GM18870 (cell line): ENCODE results near the gene TULP4.
"Not testable (repeated sequence)": the region's sequence is repeated elsewhere in the genome, so short reads cannot be mapped to it uniquely, and the experiment has no call there.

Experiments used
- ATAC-seq: cut with Tn5 transposase; IDR thresholded peaks from one replicate; pipeline ENCODE4 v1.9.1; 2021; ENCODE audit warnings: moderate library complexity; ENCODE audit not compliant: unreplicated experiment

Gene TULP4

GRCh38 chr6:158293122-158293521 lies 19.1 kb upstream of the TULP4 start:
- ATAC-seq, result peak; percentile 37

GRCh38 chr6:158295976-158296853 lies 16.1 kb upstream of the TULP4 start:
- ATAC-seq, result not testable (repeated sequence)

GRCh38 chr6:158296854-158297324 lies 15.4 kb upstream of the TULP4 start:
- ATAC-seq, result not testable (repeated sequence)

GRCh38 chr6:158297657-158298056 lies 14.6 kb upstream of the TULP4 start:
- ATAC-seq, result not testable (repeated sequence)

- ATAC-seq, result not testable (repeated sequence)
These were observed 11.7 kb upstream of the TULP4 start for GRCh38 chr6:158300306-158301143.

- ATAC-seq, result not testable (repeated sequence)
These were observed 10.7 kb upstream of the TULP4 start for GRCh38 chr6:158301561-158301960.

- not testable (repeated sequence) for ATAC-seq
These were observed 10.0 kb upstream of the TULP4 start for GRCh38 chr6:158302195-158302796.

- ATAC-seq, result no peak
These were observed 9.0 kb upstream of the TULP4 start for GRCh38 chr6:158303210-158303731.

- no peak for ATAC-seq
These were observed 8.0 kb upstream of the TULP4 start for GRCh38 chr6:158304254-158304653.

GRCh38 chr6:158309814-158310213 lies 2.5 kb upstream of the TULP4 start:
- ATAC-seq, result no peak

GRCh38 chr6:158311193-158311592 lies 1.1 kb upstream of the TULP4 start:
- ATAC-seq, result no peak

- no peak for ATAC-seq
These were observed 639 bp upstream of the TULP4 start for GRCh38 chr6:158311626-158312025.

GRCh38 chr6:158312672-158313397 lies 570 bp downstream of the TULP4 start:
- ATAC-seq, result no peak

GRCh38 chr6:158313989-158314388 lies 1.7 kb downstream of the TULP4 start:
- ATAC-seq, result no peak

GRCh38 chr6:158314737-158315136 lies 2.5 kb downstream of the TULP4 start:
- ATAC-seq, result no peak

- no peak for ATAC-seq
These were observed 3.8 kb downstream of the TULP4 start for GRCh38 chr6:158316022-158316421.

- no peak for ATAC-seq
These were observed 9.7 kb downstream of the TULP4 start for GRCh38 chr6:158321960-158322359.

- no peak for ATAC-seq
These were observed 10.1 kb downstream of the TULP4 start for GRCh38 chr6:158322400-158322723.

GRCh38 chr6:158322724-158323560 lies 10.7 kb downstream of the TULP4 start:
- peak; percentile 72 for ATAC-seq

- ATAC-seq, result peak; percentile 36
These were observed 11.3 kb downstream of the TULP4 start for GRCh38 chr6:158323561-158323958.
